Colonic mucosa (tissue), 4 donors: ENCODE results near the gene PLCB1. TPM values are rescaled to one million over a fixed set of nuclear protein-coding genes. Genes with fewer than 3 reads are reported as not detected.

Source experiments
- DNase-seq: peaks from one replicate; pipeline ENCODE4 v3.0.0-alpha.2; 2020
- H3K27ac ChIP-seq: fragments of 200-600 bp; one replicate; pipeline ENCODE4 v1.8.0; 2021
- H3K27me3 ChIP-seq: fragments of 200-600 bp; one replicate; pipeline ENCODE4 v1.8.0; 2021
- H3K36me3 ChIP-seq: fragments of 200-600 bp; one replicate; pipeline ENCODE4 v1.8.0; 2021
- H3K4me1 ChIP-seq: fragments of 200-600 bp; one replicate; pipeline ENCODE4 v1.8.0; 2021; ENCODE audit warnings: mild to moderate bottlenecking
- H3K4me3 ChIP-seq: fragments of 200-600 bp; one replicate; pipeline ENCODE4 v1.8.0; 2021
- H3K9ac ChIP-seq, 2 donors: one replicate each; pipeline ENCODE4 v1.7.0; 2013; ENCODE audit warnings: control low read depth in 2 of 2, low read depth in 2 of 2, low read length in 2 of 2
- H3K9me3 ChIP-seq: fragments of 200-600 bp; one replicate; pipeline ENCODE4 v1.8.0; 2021
- CTCF ChIP-seq: fragments of 200-600 bp; IDR thresholded peaks from one replicate; pipeline ENCODE4 v1.8.0; 2022; ENCODE audit warnings: antibody characterized with exemption, mild to moderate bottlenecking
- intact Hi-C: fragments of 100-400 bp; cut with DNase I; formaldehyde crosslinking; loops from one replicate; pipeline ENCODE4 v1.14.1; 2022
- total RNA-seq, 2 donors: library from RNA; stranded (reverse); fragmentation: NEBNext Ultra II Directional in 1 of 2; extraction: Animal tissue kit (Norgen Biotek cat#: 25700) in 1 of 2; gene quantifications; one replicate each; pipeline ENCODE4 v1.2.1, GENCODE V29; 2021
- donor health status: healthy.
- donor health status: DM: no; HTN: no; CAD: no.
- donor health status: DM: no; HTN: no; CAD: no.

PLCB1 gene
- total RNA-seq, 2 donors from 2014 or later = 8.3 to 9.6 TPM

GRCh38 chr20:8116067-8116811, 15.8 kb upstream of the PLCB1 start:
- DNase-seq = no peak
- no peak overlapping the region for H3K27ac ChIP-seq
- no peaks in the 10 kb centered on the region for H3K4me1 ChIP-seq
- no peak overlapping the region for H3K9ac ChIP-seq
- no peaks in the 10 kb centered on the region for H3K9me3 ChIP-seq
- H3K27me3 ChIP-seq = no peaks in the 10 kb centered on the region
- no peaks in the 10 kb centered on the region for H3K36me3 ChIP-seq
- no peak overlapping the region for H3K4me3 ChIP-seq
- no peak for TF ChIP-seq CTCF
- intact Hi-C loops = no loop called here

GRCh38 chr20:8117636-8118035, 14.4 kb upstream of the PLCB1 start:
- Histone ChIP-seq H3K4me1 (no peaks in the 10 kb centered on the region), H3K4me3 (no peak overlapping the region), H3K36me3 (no peaks in the 10 kb centered on the region), H3K27ac (no peak overlapping the region), H3K27me3 (no peaks in the 10 kb centered on the region), H3K9me3 (no peaks in the 10 kb centered on the region), H3K9ac (no peak overlapping the region)
- intact Hi-C loops = no loop called here
- DNase-seq = no peak
- TF ChIP-seq CTCF = no peak

GRCh38 chr20:8118039-8118438, 14.0 kb upstream of the PLCB1 start:
- Histone ChIP-seq H3K4me3 (no peak overlapping the region), H3K4me1 (no peaks in the 10 kb centered on the region), H3K9me3 (no peaks in the 10 kb centered on the region), H3K9ac (no peak overlapping the region), H3K27ac (no peak overlapping the region), H3K27me3 (no peaks in the 10 kb centered on the region), H3K36me3 (no peaks in the 10 kb centered on the region)
- intact Hi-C loops = no loop called here
- TF ChIP-seq CTCF = no peak
- no peak for DNase-seq

GRCh38 chr20:8118760-8119159, 13.3 kb upstream of the PLCB1 start:
- Histone ChIP-seq H3K4me1 (no peaks in the 10 kb centered on the region), H3K36me3 (no peaks in the 10 kb centered on the region), H3K4me3 (no peak overlapping the region), H3K9ac (no peak overlapping the region), H3K9me3 (no peaks in the 10 kb centered on the region), H3K27me3 (no peaks in the 10 kb centered on the region), H3K27ac (no peak overlapping the region)
- intact Hi-C loops = no loop called here
- DNase-seq = no peak
- TF ChIP-seq CTCF = no peak

- intact Hi-C loops = no loop called here
- H3K9me3 ChIP-seq = no peaks in the 10 kb centered on the region
- no peak for DNase-seq
- no peaks in the 10 kb centered on the region for H3K36me3 ChIP-seq
- no peak overlapping the region for H3K27ac ChIP-seq
- no peaks in the 10 kb centered on the region for H3K27me3 ChIP-seq
- no peak for TF ChIP-seq CTCF
- H3K4me3 ChIP-seq = no peak overlapping the region
- no peak overlapping the region for H3K9ac ChIP-seq
- no peaks in the 10 kb centered on the region for H3K4me1 ChIP-seq
Measured at GRCh38 chr20:8121666-8122065, 10.4 kb upstream of the PLCB1 start.
